Immature natural killer cell (primary cell): ENCODE results near the gene NR4A3. TPM values are rescaled to one million over a fixed set of nuclear protein-coding genes. Genes with fewer than 3 reads are reported as not detected.

Experiments
- DNase-seq, 3 donors: peaks; one replicate each; pipeline ENCODE4 v3.0.0; 2022; ENCODE audit warnings: mixed read lengths in 1 of 3
- H3K27ac Mint-ChIP-seq, 6 donors: one replicate each; pipeline ENCODE4 v1.8.0; 2020; ENCODE audit warnings: mixed read lengths in 6 of 6, mild to moderate bottlenecking in 5 of 6, inconsistent platforms in 4 of 6, moderate library complexity in 3 of 6
- H3K27me3 Mint-ChIP-seq, 3 donors: one replicate each; pipeline ENCODE4 v1.8.0; 2020 to 2021; ENCODE audit warnings: low read depth in 3 of 3, mild to moderate bottlenecking in 3 of 3, mixed read lengths in 3 of 3, moderate library complexity in 3 of 3, inconsistent platforms in 1 of 3
- H3K36me3 Mint-ChIP-seq, 3 donors: one replicate each; pipeline ENCODE4 v1.8.0; 2020; ENCODE audit warnings: mixed read lengths in 3 of 3, inconsistent platforms in 2 of 3, mild to moderate bottlenecking in 2 of 3
- H3K4me1 Mint-ChIP-seq, 2 donors: one replicate each; pipeline ENCODE4 v1.8.0; 2020; ENCODE audit warnings: inconsistent platforms in 2 of 2, mild to moderate bottlenecking in 2 of 2, mixed read lengths in 2 of 2, moderate library complexity in 1 of 2
- H3K4me3 Mint-ChIP-seq, 5 donors: one replicate each; pipeline ENCODE4 v1.8.0; 2020; ENCODE audit warnings: mild to moderate bottlenecking in 5 of 5, mixed read lengths in 5 of 5, inconsistent platforms in 3 of 5, moderate library complexity in 3 of 5
- H3K9me3 Mint-ChIP-seq, 6 donors: one replicate each; pipeline ENCODE4 v1.8.0; 2020; ENCODE audit warnings: mild to moderate bottlenecking in 6 of 6, mixed read lengths in 6 of 6, inconsistent platforms in 4 of 6, moderate library complexity in 3 of 6
- polyA plus RNA-seq, 3 donors: library from polyadenylated mRNA; unstranded; fragments of 300-500 nt; fragmentation: Illumina TruSeq; gene quantifications; one replicate each; pipeline ENCODE4 v1.2.3, GENCODE V29; 2021

Gene NR4A3
- polyA plus RNA-seq, 3 donors from 2014 or later: 0.83 to 1.1 (median 0.88) TPM

DNA sequence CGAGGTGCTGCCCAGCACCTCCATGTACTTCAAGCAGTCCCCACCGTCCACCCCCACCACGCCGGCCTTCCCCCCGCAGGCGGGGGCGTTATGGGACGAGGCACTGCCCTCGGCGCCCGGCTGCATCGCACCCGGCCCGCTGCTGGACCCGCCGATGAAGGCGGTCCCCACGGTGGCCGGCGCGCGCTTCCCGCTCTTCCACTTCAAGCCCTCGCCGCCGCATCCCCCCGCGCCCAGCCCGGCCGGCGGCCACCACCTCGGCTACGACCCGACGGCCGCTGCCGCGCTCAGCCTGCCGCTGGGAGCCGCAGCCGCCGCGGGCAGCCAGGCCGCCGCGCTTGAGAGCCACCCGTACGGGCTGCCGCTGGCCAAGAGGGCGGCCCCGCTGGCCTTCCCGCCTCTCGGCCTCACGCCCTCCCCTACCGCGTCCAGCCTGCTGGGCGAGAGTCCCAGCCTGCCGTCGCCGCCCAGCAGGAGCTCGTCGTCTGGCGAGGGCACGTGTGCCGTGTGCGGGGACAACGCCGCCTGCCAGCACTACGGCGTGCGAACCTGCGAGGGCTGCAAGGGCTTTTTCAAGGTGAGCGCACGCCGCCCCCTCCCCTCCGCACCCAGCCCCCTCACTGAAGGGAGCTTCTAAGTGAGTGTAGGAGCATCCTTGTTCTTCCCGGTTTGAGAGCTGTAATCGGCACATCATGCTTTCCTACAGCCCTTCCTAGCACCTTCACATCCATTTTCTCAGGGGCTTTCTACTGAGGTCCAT lies 6.9 kb downstream of the NR4A3 start:
- H3K9me3 Mint-ChIP-seq: no peaks in the 10 kb centered on the region
- no peak for DNase-seq
- peak overlapping the region in 2 of 6 donors; percentile 39 to 49 for H3K27ac Mint-ChIP-seq
- H3K4me3 Mint-ChIP-seq: peak overlapping the region; percentile 12 to 68 (median 48)
- peaks cover 3 to 22% (median 10%) of the 10 kb centered on the region in 3 donors for H3K36me3 Mint-ChIP-seq
- peaks cover 46 to 50% (median 48%) of the 10 kb centered on the region in 3 donors for H3K27me3 Mint-ChIP-seq
- H3K4me1 Mint-ChIP-seq: peaks cover 41 to 53% of the 10 kb centered on the region in 2 donors

DNA sequence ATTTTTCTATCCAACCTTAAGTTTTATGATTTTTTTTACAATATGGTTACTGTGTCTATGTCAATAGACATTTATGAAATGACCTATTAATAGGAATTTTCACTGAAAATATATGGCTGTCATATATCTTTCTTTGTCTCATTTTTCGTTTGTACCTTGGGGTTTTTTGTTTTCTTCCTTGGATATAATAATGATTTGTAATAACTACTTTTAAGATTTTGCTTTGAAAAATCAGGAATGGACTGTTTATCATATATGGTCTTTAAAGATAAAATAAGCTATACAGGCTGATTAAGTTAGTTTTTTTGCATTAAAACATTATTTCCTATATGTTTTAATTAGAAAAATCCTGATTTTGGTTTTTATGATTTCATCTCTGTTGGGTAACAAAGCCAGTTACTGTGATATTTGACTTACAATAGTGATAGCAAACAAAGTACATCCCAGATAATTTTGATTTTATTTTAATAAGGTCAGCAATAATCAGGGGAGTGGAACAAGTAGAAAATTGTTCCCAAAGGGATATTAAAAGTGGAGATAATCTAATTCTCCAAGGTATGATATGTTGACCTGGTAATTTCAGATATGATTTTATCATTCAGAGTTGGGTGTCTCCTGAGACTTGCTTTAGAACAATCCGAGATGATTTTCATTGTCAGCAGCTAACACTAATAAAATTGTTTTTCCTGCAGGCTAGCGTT lies 10.3 kb downstream of the NR4A3 start:
- peaks cover 3 to 38% (median 13%) of the 10 kb centered on the region in 3 donors for H3K36me3 Mint-ChIP-seq
- H3K27me3 Mint-ChIP-seq: peaks cover 22 to 23% (median 23%) of the 10 kb centered on the region in 3 donors
- DNase-seq: no peak
- no peaks in the 10 kb centered on the region for H3K9me3 Mint-ChIP-seq
- H3K4me3 Mint-ChIP-seq: no peak overlapping the region
- no peak overlapping the region for H3K27ac Mint-ChIP-seq
- peaks cover 7 to 19% of the 10 kb centered on the region in 2 donors for H3K4me1 Mint-ChIP-seq

DNA sequence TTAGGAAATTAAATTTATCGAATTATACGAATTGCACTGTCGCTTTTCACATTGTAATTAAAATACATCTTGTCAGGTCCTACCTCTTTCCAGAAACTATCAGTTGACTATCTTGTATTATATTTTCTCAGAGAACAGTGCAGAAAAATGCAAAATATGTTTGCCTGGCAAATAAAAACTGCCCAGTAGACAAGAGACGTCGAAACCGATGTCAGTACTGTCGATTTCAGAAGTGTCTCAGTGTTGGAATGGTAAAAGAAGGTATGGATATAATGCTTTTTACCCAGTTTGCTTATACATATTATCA lies 10.8 kb downstream of the NR4A3 start:
- Mint-ChIP-seq H3K9me3 (no peaks in the 10 kb centered on the region), H3K27ac (no peak overlapping the region), H3K36me3 (peaks cover 3 to 39% (median 13%) of the 10 kb centered on the region in 3 donors), H3K4me3 (no peak overlapping the region), H3K27me3 (peaks cover 18 to 21% (median 20%) of the 10 kb centered on the region in 3 donors), H3K4me1 (peaks cover 7 to 14% of the 10 kb centered on the region in 2 donors)
- no peak for DNase-seq

DNA sequence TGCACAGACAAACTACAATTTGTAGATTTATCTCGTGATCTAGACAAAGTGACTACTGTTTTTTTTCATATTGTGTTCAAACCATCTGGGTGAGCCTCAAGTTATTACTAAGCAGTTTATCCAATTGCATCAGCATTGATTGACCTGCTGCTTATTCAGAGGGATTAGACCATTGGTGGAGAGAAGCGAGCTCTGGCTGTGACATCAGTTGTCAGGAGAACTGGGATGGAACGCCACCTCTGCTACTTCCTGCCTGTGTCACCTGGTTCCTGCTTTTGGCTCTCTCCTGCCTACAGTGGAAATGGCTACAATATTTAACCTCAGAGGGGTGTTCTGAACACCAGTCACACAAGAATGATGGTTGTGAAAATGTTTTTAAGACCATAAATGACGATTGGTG lies 12.1 kb downstream of the NR4A3 start:
- Mint-ChIP-seq H3K27me3 (peaks cover 12 to 15% (median 14%) of the 10 kb centered on the region in 3 donors), H3K36me3 (peaks cover 0 to 36% (median 13%) of the 10 kb centered on the region in 3 donors), H3K27ac (no peak overlapping the region), H3K4me3 (no peak overlapping the region), H3K9me3 (no peaks in the 10 kb centered on the region), H3K4me1 (peaks cover 4 to 6% of the 10 kb centered on the region in 2 donors)
- no peak for DNase-seq

DNA sequence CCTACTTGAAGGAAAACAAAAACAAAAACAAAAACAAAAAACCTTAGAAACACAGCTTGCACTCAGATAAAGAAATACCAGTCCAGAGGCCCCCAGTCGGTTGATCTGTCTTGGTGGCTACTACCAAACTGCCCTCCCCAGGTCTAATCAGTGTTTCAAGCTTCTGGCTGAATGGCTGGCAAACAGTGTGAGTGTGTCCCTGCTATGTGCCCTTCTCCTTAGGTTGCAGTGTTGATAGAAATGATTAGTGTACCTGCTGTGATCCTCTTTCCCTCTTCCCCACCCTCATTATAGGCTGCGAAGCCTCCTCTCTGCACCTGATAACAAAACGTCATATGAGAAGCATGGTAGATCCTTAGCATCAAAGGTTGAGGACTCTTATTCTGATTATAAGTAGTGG lies 12.8 kb downstream of the NR4A3 start:
- Mint-ChIP-seq H3K9me3 (no peaks in the 10 kb centered on the region), H3K27me3 (peaks cover 5 to 10% (median 6%) of the 10 kb centered on the region in 3 donors), H3K36me3 (peaks cover 0 to 31% (median 7%) of the 10 kb centered on the region in 3 donors), H3K4me1 (no peaks in the 10 kb centered on the region), H3K4me3 (no peak overlapping the region), H3K27ac (no peak overlapping the region)
- no peak for DNase-seq

DNA sequence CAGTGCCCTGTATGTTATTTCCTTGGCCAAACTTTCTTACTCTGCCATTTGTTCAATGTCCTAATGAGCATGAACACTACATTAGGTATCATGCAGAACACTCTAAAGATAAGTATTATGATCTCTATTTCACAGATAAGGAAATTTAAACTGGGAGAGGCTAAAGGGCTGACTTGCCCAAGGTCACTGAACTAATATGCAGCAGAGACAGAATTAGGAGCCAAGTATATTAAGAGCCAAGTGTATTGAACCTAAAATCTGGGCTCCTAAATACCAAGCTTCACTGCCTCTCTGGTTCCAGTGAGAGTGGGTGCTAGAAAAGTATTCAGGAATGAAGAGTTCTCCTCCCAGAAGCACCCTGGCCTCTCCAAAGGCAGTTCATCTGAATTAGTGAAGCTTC lies 13.5 kb downstream of the NR4A3 start:
- no peak overlapping the region for H3K27ac Mint-ChIP-seq

DNA sequence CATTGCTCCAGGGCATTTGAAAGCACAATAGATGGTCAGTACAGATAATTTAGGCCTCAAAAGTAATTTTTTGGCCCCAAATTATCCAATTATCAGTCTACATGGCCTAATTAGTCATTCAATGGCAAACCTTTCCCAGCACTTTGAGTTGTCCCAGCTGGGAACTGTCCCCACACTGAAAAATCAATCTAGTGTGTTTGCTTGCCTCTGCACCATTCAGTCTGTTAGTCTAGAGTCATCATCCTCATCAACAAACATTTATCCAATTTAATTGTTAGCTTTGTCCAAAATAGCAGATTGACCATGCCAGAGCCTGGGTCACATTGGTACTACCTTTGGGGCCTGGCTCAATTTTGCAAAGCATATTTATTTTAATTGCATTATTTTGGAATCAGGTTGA lies 13.9 kb downstream of the NR4A3 start:
- Mint-ChIP-seq H3K27me3 (peaks cover 2 to 5% (median 2%) of the 10 kb centered on the region in 3 donors), H3K36me3 (peaks cover 0 to 25% (median 8%) of the 10 kb centered on the region in 3 donors), H3K9me3 (no peaks in the 10 kb centered on the region), H3K27ac (no peak overlapping the region), H3K4me1 (no peaks in the 10 kb centered on the region), H3K4me3 (no peak overlapping the region)
- DNase-seq: no peak

More for the DNA sequence above, 13.5 kb downstream of the NR4A3 start:
- DNase-seq: no peak
- H3K27me3 Mint-ChIP-seq: peaks cover 4 to 5% (median 5%) of the 10 kb centered on the region in 3 donors
- H3K4me1 Mint-ChIP-seq: no peaks in the 10 kb centered on the region
- H3K36me3 Mint-ChIP-seq: peaks cover 0 to 25% (median 4%) of the 10 kb centered on the region in 3 donors
- no peaks in the 10 kb centered on the region for H3K9me3 Mint-ChIP-seq
- no peak overlapping the region for H3K4me3 Mint-ChIP-seq

DNA sequence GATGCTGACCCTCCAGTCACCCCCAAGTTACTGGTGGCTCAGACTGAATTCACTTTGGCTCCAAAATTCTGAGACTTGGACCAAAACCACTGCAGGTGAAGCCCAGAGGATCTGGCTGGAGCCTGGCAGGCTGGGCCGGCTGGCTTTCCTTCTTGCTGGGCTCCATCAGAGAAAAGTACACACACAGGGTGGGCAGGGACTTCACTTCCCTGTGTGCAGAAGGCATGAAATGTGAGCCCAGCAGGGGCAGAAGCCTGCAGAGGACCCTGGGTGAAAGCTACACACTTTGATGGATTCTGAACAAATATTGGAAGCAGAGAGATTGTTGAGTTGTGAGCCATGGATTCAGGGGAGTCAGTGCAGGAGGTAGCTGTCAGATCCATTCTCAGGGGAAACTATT lies 18.4 kb downstream of the NR4A3 start:
- Mint-ChIP-seq H3K4me3 (no peak overlapping the region), H3K36me3 (peaks cover 0 to 10% (median 5%) of the 10 kb centered on the region in 3 donors), H3K4me1 (no peaks in the 10 kb centered on the region), H3K27ac (no peak overlapping the region), H3K27me3 (peaks cover 0 to 3% (median 2%) of the 10 kb centered on the region in 3 donors), H3K9me3 (no peaks in the 10 kb centered on the region)
- no peak for DNase-seq

DNA sequence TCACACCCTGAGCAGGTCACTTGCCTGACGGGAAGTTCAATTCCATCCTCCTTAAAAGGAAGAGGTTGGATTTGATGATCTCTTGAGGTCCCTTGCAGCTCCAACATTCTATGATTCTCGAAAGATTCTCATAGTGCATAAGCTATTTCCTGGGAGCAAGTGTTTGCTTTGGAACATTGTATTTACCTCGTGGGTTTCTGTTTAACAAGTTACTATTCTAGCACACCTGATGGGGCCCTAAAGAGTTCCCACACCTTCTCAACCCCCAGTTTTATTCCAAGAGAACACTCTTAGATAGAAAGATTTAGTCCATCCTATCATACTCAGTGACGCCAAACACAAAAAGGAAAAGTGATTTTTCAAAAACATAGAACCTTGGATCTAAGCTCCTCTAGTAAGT lies 23.4 kb downstream of the NR4A3 start:
- Mint-ChIP-seq H3K27ac (no peak overlapping the region), H3K4me1 (peaks cover 12 to 19% of the 10 kb centered on the region in 2 donors), H3K9me3 (no peaks in the 10 kb centered on the region), H3K36me3 (peaks cover 0 to 19% (median 11%) of the 10 kb centered on the region in 3 donors), H3K27me3 (peaks cover 0 to under 1% (median under 1%) of the 10 kb centered on the region in 3 donors), H3K4me3 (no peak overlapping the region)
- no peak for DNase-seq

DNA sequence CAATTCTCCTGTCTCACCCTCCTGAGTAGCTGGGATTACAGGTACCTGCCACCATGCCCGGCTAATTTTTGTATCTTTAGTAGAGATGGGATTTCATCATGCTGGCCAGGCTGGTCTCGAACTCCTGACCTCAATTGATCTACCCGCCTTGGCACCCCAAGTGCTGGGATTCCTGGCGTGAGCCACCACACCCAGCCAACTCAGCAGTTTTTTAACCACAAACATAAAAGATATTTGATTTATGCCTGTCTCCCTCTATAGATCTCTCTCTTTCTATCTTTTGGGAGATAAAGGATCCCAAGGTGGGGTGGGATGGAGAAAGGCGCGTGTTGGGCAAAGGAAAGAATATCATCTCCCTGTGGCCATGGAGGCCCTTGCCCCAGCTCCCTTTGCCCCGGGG lies 26.8 kb downstream of the NR4A3 start:
- no peak for DNase-seq
- Mint-ChIP-seq H3K4me3 (peak overlapping the region in 1 of 5 donors; percentile 17), H3K36me3 (peaks cover 0 to 18% (median 11%) of the 10 kb centered on the region in 3 donors), H3K27ac (peak overlapping the region in 2 of 6 donors; percentile 35 to 49), H3K9me3 (no peaks in the 10 kb centered on the region), H3K27me3 (peaks cover 0 to 9% (median 2%) of the 10 kb centered on the region in 3 donors), H3K4me1 (peaks cover 42 to 49% of the 10 kb centered on the region in 2 donors)

DNA sequence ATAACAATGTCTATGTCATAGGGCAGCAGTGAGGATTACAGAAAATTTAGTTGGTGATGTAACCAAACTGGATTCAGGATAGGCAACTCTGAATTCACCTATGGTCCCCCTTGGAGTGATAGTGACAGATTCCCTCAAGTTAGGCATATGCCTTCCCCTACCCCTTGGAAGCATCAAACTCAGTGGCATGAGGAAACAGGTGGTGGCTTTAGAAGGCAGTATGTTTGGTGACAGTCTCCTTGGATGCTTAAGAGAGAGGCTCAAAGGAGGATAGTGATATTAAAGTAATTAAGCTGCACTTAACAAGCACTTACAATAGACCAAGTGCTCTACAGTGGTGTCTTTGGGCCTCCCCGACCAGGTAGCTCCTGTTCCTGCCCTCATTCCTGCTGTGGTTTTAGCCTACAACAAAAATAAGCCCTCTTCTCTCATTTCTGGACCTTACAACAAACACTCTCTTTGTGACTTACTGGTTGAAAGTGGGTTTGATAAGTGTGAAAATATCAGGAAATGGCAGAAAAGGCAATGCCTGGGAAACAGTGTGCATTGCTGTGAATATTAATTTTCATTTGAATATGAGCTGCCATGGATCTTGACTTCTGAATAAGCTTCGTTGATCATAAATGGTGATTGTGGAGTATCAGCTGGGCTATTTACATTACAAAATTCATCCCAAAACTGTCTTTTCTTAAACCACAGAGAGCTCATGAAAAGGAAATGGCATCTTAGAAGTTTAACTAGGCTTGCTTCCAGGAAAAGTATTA lies 29.2 kb downstream of the NR4A3 start:
- Mint-ChIP-seq H3K4me3 (peak overlapping the region; percentile 68 to 85 (median 82)), H3K27me3 (peaks cover 0 to 9% (median 5%) of the 10 kb centered on the region in 3 donors), H3K27ac (peak overlapping the region; percentile 71 to 96 (median 90)), H3K4me1 (peaks cover 42 to 59% of the 10 kb centered on the region in 2 donors), H3K36me3 (peaks cover 0 to 10% (median 3%) of the 10 kb centered on the region in 3 donors), H3K9me3 (no peaks in the 10 kb centered on the region)
- peak in 2 of 3 donors; percentile 34 to 36 for DNase-seq

DNA sequence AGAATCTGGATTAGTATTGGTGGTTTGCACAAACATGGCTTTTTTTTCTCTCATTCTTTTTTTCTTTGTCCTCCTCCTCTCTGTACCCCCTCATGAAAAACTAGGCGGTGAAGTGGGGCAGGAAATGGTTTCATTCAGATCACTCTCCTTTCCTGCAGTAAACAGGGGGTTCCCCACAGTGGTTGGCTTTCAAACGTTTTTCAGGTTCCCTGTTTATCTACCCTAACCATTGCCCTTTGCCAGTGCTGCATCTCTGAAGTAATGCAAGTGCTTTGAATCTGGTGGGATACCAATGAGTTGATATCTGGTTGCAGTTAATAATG lies 29.8 kb downstream of the NR4A3 start:
- Mint-ChIP-seq H3K4me3 (peak overlapping the region; percentile 68 to 85 (median 82)), H3K4me1 (peaks cover 42 to 59% of the 10 kb centered on the region in 2 donors), H3K9me3 (no peaks in the 10 kb centered on the region), H3K27me3 (peaks cover 0 to 9% (median 5%) of the 10 kb centered on the region in 3 donors), H3K36me3 (peaks cover 0 to 10% (median 3%) of the 10 kb centered on the region in 3 donors), H3K27ac (peak overlapping the region; percentile 71 to 96 (median 90))
- peak; percentile 71 to 75 (median 72) for DNase-seq

DNA sequence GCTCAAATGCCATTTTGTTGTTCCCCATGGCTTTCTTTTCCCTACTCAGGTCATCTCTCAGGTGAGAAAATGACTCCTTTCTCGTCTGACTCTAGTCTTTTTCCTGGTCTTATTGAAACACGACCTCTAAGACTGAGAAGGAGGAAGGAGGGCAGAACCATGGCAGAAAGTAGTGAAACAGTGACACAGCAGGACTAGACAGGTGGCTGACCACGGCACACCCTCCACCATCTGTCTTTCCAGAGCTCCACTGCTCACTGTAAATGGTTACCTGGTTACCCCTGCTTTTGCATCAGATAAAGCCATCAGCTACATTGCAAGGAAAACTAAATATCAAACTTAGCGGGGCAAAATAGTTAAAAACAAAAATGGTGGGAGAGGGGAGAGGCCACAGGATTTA lies 30.9 kb downstream of the NR4A3 start:
- Mint-ChIP-seq H3K9me3 (no peaks in the 10 kb centered on the region), H3K4me1 (peaks cover 42 to 59% of the 10 kb centered on the region in 2 donors), H3K27ac (peak overlapping the region in 4 of 6 donors; percentile 70 to 96 (median 92)), H3K27me3 (peaks cover 0 to 9% (median 5%) of the 10 kb centered on the region in 3 donors), H3K4me3 (peak overlapping the region in 1 of 5 donors; percentile 8), H3K36me3 (peaks cover 0 to 7% (median 0%) of the 10 kb centered on the region in 3 donors)
- DNase-seq: no peak
